ENCODE data around the gene PNPLA7.
"Not testable (repeated sequence)": the region's sequence is repeated elsewhere in the genome, so short reads cannot be mapped to it uniquely, and the experiment has no call there.

PNPLA7 gene

DNA sequence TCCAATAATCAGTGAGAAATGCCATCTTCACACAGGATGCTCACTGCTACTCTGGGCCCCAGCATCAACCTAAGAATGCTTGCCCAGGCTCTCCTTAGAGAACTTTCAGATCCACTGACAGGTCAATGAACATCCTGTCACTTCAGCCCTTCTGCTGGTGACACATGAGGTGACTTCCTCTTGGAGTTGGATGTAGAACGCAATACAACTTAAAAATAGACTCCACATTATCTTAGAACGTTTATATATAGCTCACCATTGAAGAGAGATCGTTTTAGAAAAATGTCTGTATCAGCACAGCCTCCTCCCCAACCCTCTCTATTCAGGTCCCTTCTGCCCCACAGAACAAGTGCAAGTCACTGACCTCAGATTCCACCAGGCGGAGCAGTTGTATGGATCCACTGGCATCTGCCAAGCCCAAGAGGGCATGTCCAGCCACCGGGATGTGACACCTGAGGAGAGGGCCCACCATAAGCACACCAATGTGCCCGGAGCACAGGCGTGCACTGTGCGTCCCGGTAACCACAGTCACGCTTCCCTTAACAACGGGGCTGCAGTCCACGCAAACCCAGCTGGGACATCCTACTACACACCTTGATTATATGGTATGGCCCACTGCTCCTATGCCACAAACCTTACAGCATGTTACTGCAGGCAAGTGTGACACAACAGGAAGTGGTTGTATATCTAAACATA lies 25.7 kb upstream of the PNPLA7 start:
- in situ Hi-C loops (cut with HindIII; ENCODE audit: low sequenced_read_pairs), result no loop called here

- in situ Hi-C loops (cut with HindIII; ENCODE audit: low sequenced_read_pairs), result no loop called here
These were observed 25.1 kb upstream of the PNPLA7 start for GRCh38 chr9:137575364-137575715.

- in situ Hi-C loops (cut with HindIII; ENCODE audit: low sequenced_read_pairs), result no loop called here
These were observed 24.0 kb upstream of the PNPLA7 start for GRCh38 chr9:137574192-137574591.

- in situ Hi-C loops (cut with HindIII; ENCODE audit: low sequenced_read_pairs), result no loop called here
These were observed 20.4 kb upstream of the PNPLA7 start for GRCh38 chr9:137570566-137570965.

DNA sequence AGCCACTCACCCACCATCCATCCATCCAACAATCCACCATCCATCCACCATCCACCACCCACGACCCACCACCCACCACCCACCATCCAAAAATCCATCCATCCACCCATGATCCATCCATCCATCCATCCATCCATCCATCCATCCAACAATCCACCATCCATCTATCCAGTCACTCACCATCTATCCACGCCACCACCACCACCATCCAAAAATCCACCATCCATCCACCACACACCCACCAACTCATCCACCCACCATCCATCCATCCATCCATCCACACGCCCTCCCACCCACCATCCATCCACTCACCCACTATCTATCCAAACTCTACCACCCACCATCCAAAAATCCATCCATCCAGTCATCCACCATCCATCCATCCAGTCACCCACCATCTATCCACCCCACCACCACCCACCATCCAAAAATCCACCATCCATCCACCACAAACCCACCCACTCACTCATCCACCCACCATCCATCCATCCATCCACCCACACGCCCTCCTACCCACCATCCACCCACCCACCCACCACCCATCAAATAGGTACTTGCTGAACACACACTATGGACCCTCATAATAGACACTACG lies 19.5 kb upstream of the PNPLA7 start:
- in situ Hi-C loops (cut with HindIII; ENCODE audit: low sequenced_read_pairs), result no loop called here

GRCh38 chr9:137568445-137568844 lies 18.2 kb upstream of the PNPLA7 start:
- in situ Hi-C loops (cut with HindIII; ENCODE audit: low sequenced_read_pairs), result not testable (repeated sequence)

- in situ Hi-C loops (cut with HindIII; ENCODE audit: low sequenced_read_pairs), result no loop called here
These were observed 14.7 kb upstream of the PNPLA7 start for GRCh38 chr9:137564817-137565411.

GRCh38 chr9:137564134-137564533 lies 13.9 kb upstream of the PNPLA7 start:
- in situ Hi-C loops (cut with HindIII; ENCODE audit: low sequenced_read_pairs), result no loop called here

DNA sequence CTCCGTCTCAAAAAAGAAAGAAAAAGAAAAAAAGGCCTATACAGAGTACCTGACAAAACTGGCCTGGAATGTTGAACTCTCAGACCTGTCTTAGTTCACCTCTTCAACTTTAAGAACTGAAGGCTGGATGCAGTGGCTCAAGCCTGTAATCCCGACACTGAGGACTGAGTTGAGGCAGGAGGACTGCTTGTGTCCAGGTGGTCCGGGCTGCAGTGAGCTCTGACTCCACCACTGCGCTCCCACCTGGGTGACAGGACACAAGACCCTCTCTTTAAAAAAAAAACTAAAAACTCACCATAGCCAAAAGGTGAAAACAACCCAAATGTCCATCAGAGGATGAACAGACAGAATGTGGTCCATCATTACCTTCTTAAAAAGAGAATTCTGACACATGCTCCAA lies 7.9 kb upstream of the PNPLA7 start:
- in situ Hi-C loops (cut with HindIII; ENCODE audit: low sequenced_read_pairs), result no loop called here

DNA sequence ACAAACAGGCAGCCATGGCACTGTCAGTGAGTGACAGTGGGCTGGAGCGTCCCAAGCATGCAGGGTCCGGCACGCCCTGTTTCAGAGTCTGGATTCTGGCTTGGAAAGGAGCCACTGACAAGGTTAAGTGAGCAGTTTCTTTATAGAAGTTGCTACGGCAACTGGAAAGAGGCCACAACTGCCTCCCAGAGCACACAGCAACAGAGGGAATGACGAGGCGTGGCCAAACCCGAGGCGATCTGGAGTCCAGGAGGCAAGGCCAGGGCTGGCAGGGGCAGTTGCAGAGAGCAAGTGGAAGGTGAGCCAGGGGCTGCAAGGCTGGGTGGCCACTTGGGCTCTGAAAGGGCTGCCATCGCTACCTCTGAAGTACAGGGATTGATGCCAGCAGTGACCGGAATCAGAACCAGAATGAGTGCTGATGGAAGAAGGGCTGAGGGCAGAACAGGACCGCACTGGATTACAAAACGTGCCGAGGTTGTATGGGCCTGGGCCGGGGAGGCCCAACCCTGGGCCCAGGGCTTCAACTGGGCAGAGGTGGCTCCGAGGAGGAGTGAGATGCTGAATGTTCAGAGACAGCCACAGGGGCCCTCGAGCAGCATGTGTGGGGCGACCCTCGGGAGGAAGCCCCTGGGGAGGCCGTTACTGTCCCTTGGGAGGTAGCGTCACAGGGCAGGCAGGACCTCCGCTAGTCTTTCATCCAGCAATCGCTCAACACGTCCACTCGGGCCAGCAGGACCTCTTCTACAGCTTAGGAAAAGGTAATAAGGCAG lies 6.1 kb upstream of the PNPLA7 start:
- in situ Hi-C loops (cut with HindIII; ENCODE audit: low sequenced_read_pairs), result no loop called here

- in situ Hi-C loops (cut with HindIII; ENCODE audit: low sequenced_read_pairs), result no loop called here
These were observed 5.0 kb upstream of the PNPLA7 start for GRCh38 chr9:137555179-137555578.

DNA sequence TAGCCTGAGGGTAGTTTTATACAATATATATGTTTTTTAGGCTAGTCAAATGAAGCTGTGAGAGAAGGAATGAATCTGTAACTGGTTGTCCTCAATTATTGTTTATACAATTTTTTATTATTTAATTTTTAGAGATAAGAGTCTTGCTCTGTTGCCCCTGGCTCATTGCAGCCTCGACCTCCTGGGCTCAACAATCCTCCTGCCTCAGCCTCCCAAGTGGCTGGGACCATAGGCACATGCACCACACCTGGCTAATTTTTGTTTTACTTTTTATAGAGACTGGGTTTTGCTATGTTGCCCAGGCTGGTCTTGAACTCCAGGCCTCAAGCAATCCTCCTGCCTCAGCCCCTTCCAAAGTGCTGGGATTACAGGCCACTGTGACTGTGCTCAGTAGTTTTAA lies 4.1 kb upstream of the PNPLA7 start:
- in situ Hi-C loops (cut with HindIII; ENCODE audit: low sequenced_read_pairs), result no loop called here

DNA sequence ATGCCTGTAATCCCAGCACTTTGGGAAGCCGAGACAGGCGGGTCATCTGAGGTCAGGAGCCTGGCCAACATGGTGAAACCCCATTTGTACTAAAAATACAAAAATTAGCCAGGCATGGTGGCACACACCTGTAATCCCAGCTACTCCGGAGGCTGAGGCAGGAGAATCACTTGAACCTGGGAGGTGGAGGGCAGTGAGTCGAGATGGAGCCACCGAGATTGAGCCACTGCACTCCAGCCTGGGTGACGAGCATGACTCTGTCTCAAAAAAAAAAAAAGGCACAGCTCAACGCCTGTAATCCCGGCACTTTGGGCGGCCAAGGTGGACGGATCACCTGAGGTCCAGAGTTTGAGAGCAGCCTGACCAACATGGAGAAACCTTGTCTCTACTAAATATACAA lies 3.5 kb upstream of the PNPLA7 start:
- in situ Hi-C loops (cut with HindIII; ENCODE audit: low sequenced_read_pairs), result not testable (repeated sequence)

- in situ Hi-C loops (cut with HindIII; ENCODE audit: low sequenced_read_pairs), result no loop called here
These were observed 2.0 kb upstream of the PNPLA7 start for GRCh38 chr9:137552022-137552768.

DNA sequence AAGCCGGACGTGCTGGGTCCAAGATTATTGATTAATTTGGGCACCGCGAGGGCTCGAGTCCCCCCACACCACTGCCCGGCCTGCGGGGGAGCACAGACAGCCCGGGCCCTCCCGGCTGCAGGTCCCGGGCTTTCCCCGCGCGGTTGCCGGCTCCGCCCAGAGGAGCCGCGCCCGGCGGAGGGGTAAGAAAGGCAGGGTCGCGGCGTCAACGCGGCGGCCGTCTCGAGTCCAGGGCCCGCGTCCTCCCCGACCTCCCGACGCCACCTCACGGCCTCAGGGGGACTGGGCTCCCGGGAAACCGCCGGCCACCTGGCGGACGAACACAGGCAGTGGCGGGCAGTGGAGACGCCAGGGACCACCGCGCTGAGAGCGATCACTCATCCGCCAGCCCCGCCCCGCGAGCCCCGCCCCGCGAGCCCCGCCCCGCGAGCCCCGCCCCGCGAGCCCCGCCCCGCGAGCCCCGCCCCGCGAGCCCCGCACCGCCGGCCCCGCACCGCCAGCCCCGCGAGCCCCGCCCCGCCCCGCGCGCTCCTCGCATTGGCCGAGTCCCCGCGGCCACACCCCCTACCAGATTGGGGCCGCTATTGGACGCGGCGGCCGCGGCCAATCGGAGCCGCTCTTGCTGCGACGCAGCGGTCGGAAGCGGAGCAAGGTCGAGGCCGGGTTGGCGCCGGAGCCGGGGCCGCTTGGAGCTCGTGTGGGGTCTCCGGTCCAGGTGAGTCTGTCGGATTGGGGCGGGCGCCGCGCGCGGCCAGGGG lies 1.2 kb upstream of the PNPLA7 start, which contains the start of gene MRPL41:
TSS of gene MRPL41 (plus strand) at position 616 of the 758 bp plus-strand sequence. CDS start 203 bp downstream, outside the sequence.
- in situ Hi-C loops (cut with HindIII; ENCODE audit: low sequenced_read_pairs), result no loop called here

GRCh38 chr9:137550958-137551263 lies 709 bp upstream of the PNPLA7 start:
- in situ Hi-C loops (cut with HindIII; ENCODE audit: low sequenced_read_pairs), result not testable (repeated sequence)

DNA sequence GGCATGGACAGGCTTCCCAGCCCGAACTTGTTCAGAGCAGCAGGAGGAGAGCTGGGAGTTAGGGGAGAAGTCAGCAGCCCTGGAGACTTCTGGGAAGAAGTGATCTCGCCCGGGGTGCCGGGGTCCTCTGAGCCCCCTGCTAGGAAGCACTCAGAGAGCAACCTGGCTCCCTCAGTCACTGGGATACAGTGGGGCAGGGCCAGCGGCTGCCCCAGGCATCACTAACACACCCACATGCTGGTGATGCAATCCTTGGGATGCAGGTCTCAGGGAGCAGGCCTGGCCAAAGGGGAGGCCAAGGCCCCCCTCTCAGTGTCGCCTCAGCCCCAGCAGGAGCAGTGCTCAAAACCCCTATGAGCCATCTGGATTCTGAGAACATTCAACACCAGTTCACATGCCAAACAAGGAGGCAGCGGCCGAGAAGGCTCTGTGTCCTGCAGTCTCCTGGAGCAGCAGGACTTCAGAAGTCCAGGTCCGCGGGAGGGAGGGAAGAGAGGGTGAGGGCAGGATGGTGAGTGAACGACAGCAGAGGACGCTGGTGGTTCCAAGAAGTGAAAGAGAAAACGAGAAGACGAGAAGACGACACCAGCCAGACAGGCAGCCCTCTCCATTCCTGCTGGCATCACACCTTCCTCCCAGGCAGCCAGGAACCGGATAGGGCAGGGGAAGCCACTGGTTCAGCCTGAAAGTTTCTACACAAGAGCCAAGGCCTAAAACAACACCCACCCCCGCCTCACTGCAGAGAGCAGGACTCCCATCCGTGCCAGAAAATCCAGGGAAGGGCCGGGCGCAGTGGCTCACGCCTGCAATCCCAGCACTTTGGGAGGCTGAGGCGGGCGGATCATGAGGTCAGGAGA lies 2.3 kb downstream of the PNPLA7 start:
- in situ Hi-C loops (cut with HindIII; ENCODE audit: low sequenced_read_pairs), result no loop called here

DNA sequence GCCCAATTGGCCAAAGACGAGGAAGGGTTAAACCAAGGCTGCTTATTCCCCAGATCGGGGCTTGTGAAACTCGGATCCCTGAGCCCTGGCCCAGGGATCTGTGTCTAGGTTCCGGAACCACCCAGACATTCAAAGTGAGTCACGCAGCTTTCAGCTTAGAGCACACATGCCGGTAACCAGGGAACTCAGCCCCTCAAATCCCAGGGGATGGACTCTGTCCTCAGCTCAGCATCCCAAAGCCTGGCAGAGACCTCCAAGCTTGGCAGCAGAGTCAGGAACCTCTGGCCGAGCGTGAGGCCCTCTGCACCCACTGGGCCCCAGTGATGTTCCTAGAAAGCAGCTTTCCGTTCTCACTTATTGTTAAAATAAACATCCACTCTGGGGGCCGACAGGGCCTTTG lies 5.1 kb downstream of the PNPLA7 start:
- in situ Hi-C loops (cut with HindIII; ENCODE audit: low sequenced_read_pairs), result no loop called here

DNA sequence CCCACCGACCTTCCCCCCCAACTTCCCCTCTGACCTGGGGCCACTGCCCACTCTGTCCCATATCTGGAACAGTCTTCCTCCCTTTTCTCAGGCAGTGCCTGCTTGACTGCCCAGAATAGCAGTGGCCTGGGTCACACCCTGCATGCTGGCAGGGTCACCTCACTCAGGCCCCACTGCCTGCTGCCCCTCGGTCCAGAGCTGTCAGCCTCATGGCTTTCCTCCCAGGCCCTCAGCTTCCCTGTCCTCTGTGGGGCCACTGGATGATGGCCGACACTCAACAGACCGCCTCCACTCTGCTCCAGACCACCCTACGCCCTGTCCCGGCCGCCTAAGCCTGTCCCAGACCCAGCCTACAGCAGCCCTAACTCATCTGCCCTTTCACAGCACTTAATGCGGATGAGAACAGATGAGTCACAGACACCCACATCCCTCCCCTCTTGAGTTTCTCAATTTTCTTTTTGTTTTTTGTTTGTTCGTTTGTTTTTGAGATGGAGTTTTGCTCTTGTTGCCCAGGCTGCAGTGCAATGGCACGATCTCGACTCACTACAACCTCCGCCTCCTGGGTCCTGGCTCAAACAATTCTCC lies 5.9 kb downstream of the PNPLA7 start:
- in situ Hi-C loops (cut with HindIII; ENCODE audit: low sequenced_read_pairs), result no loop called here
